GM12873 (cell line): Measurements from ENCODE around the gene CEP76.

Source experiments
- TF ChIP-seq, protein P1 (sequence below): IDR thresholded peaks from 2 replicates; pipeline ENCODE4 v1.5.1; 2012; ENCODE audit warnings: low read depth, mild to moderate bottlenecking, moderate library complexity, low read length, control low read depth; ENCODE audit not compliant: insufficient read depth; ENCODE audit errors: missing control alignments

Gene CEP76

DNA sequence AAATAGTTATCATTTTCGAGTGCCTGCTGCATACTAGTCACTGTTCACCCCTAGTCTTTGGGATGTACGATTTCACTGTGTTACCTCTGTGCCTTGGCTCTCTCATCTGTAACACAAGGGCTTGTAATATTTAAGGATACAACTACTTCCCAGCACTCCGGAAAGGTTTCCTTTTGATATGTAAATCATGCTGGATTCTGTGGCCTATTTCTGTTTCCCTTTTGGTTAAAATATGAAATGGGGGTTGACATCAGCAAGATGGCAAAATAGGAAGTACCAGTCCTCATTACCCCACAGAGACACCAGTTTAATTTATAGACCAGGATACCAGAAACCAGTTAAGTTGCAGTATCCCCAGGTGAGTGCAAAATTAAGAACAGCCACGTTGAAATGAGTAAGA is 23.8 kb upstream of the CEP76 start:
- TF ChIP-seq, protein P1, sequence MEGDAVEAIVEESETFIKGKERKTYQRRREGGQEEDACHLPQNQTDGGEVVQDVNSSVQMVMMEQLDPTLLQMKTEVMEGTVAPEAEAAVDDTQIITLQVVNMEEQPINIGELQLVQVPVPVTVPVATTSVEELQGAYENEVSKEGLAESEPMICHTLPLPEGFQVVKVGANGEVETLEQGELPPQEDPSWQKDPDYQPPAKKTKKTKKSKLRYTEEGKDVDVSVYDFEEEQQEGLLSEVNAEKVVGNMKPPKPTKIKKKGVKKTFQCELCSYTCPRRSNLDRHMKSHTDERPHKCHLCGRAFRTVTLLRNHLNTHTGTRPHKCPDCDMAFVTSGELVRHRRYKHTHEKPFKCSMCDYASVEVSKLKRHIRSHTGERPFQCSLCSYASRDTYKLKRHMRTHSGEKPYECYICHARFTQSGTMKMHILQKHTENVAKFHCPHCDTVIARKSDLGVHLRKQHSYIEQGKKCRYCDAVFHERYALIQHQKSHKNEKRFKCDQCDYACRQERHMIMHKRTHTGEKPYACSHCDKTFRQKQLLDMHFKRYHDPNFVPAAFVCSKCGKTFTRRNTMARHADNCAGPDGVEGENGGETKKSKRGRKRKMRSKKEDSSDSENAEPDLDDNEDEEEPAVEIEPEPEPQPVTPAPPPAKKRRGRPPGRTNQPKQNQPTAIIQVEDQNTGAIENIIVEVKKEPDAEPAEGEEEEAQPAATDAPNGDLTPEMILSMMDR = no peak

DNA sequence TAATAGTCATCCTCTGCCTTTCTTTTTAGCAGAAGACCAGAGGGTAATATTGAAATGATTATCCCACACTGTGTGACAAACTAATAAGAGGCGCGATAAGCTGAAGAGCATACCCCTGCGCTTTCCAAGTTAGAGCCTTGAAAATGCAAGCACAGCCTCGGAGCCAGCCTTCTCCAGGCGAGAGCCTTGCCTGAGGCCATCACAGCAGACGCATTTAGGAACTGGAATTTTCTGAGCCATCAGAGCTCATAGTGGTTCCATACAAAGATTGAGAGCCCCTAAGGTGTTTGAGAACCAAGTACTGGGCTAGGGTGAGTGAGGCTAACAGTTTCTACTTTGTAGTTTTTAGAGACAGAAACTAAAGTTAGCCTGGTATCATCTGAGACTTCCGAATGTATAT is 20.2 kb upstream of the CEP76 start:
- TF ChIP-seq, protein P1 = no peak

DNA sequence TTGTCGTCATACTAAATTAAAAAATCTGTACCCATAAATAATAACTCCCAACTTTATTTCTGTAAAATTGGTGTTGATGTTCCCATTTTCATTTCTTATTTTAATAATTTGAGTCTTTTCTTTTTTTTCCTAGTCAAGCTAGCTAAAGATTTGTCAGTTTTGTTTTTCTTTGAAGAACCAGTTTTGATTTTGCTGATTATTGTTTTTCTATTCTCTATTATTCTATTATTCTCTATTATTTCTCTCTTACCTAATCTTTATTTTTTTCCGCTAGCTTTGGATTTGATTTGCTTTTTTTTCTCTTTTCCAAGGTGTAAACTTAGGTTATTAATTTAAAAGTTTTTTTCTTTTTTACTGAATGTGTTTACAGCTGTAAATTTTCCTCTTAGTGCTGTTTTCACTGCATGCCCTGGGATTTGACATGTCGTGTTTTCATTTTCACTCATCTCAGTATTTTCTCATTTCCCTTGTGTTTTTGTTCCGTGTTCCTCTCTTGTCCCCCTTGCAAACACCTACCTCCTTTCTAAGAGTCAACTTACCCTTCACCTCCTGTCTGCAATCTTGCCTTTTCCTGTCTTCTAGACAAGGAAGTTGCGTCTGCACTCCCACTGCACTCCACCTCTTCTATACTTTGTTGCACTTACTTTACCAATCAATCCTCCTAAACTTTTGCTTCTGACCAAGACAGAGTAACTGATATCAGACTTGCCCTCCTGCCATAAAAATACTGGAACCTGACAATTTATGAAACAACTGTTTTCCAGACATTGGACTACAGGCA is 19.2 kb upstream of the CEP76 start:
- TF ChIP-seq, protein P1 = no peak

DNA sequence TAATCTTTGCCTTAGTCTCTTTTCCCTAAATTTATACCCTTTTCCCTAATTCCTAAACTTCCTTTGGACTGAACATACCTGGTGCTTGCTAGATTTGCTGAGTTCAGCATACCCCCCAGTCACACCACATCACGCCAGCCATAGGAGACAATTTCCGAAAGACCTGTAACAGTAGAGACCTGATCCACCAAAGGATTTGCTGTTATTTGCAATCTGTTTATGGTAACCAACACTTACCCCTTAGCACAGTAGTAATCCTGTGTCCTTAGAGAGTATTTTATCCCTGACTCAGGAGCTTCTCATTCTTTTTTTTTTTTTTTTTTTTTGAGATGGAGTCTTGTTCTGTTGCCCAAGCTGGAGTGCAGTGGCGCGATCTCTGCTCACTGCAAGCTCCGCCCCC is 8.9 kb upstream of the CEP76 start:
- TF ChIP-seq, protein P1 = no peak

DNA sequence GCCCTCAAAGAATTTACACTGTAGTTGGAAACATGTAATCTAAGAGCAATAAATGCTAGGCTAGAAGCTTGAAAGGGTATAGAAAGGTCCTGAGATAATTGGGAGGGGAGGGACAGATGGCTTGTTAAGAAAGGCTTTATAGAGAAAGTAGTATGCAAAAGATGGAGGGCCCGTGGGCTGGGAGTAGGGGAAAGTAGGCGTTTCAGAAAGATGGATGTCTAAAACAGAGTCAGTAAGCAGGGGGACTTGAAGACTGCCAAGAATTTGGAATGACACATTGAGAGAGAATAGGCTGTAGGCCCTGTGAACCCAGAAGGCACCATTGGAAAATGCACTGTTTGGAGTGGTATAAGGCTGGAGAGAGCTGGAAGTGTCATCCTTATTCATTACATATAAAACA is 1.1 kb upstream of the CEP76 start:
- TF ChIP-seq, protein P1 = no peak

DNA sequence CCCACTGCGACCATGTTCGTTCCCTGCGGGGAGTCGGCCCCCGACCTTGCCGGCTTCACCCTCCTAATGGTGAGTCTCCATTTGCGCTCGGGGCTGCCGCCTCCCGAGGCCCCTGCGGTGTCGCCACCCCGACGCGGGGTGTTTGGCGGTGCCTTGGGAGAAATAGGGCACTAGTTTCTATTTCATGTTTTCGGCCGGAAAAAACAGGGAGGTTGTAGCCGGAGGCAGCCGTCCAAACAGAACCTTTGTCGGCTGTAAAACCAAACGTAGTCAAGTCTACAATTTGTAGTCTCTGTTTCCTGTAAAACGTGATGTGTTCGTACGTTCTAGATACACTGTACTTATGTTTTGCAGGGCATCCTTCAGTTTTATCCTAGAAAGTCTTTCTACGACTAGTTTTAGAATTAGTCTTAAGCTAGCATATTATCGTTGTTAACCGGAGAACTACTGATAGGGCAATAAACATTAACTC is 609 bp upstream of the CEP76 start:
- TF ChIP-seq, protein P1 = no peak

DNA sequence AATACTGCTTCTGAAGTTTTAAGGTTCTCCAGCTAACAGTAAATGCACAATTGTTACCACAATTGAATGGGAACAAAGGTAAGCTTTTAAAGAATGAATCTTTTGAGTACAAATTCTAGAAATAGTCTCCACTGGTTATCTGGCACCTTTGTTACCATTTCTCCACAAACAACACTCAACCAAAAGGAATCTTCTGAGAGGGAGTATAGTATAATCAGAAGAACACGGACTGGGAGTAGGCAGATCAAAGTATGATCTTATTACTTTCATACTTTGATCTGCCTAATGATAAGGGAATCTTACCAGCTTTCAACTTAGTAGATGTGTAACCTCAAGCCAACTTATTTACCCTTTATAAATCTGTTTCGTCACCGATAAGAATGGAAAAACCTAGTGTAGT is 1.4 kb downstream of the CEP76 start:
- TF ChIP-seq, protein P1 = no peak
